ENCODE data around the gene BMP6.
A peak's percentile ranks its signal among the peaks of the same experiment; 100 is the strongest.

Gene BMP6

DNA sequence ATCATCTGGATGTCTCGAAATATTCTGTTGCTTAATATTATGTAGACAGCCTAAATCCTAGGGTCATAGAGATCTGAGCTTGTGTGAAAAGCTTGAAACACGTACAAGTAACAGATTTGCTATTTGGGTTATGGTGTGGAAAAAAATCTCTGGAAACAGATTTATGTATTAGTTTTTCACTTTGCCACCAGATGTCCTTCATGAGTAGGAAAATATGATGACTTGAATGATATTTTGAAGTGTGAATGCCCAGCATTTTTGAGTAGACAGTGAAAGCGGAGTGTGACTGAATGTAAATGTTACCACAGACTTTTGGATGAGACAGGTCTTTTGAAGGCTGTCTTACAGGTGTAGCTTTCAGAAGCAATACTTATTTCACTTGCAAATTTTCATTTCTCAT lies 4.2 kb upstream of the BMP6 start:
- Mint-ChIP-seq H3K27ac (no peak overlapping the region), H3K27me3 (ENCODE audit: low read depth, poor library complexity) (peaks cover 50% of the 10 kb centered on the region), H3K9me3 (peaks cover 10% of the 10 kb centered on the region), H3K4me1 (peaks cover 10% of the 10 kb centered on the region), H3K4me3 (no peak overlapping the region), H3K36me3 (ENCODE audit: low read depth) (no peaks in the 10 kb centered on the region)
- no peak for DNase-seq
- TF ChIP-seq, protein P1, sequence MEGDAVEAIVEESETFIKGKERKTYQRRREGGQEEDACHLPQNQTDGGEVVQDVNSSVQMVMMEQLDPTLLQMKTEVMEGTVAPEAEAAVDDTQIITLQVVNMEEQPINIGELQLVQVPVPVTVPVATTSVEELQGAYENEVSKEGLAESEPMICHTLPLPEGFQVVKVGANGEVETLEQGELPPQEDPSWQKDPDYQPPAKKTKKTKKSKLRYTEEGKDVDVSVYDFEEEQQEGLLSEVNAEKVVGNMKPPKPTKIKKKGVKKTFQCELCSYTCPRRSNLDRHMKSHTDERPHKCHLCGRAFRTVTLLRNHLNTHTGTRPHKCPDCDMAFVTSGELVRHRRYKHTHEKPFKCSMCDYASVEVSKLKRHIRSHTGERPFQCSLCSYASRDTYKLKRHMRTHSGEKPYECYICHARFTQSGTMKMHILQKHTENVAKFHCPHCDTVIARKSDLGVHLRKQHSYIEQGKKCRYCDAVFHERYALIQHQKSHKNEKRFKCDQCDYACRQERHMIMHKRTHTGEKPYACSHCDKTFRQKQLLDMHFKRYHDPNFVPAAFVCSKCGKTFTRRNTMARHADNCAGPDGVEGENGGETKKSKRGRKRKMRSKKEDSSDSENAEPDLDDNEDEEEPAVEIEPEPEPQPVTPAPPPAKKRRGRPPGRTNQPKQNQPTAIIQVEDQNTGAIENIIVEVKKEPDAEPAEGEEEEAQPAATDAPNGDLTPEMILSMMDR (IDR thresholded peaks at IDR 0.05): no peak

DNA sequence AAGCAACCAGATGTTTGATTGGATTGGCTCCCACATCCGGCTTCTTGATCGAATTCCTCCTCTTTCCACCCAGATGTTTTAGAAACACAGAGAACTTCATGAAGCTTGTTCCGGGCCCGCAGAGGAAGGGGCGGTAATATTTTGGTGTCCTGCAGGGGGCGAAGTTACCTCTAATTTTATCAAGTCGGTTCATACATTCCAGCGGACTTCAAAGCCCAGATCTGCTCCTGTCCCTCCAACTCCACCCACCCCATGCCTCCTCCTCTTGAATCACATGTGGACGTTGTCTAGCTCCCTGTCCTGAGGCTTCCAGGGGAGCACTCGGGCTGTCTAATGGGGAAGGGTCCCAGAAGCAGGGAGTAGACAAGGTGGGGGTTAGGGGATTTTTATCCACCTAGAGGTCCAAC lies 2.9 kb upstream of the BMP6 start:
- peaks cover 13% of the 10 kb centered on the region for H3K4me1 Mint-ChIP-seq
- peaks cover 54% of the 10 kb centered on the region for H3K27me3 Mint-ChIP-seq (ENCODE audit: low read depth, poor library complexity)
- TF ChIP-seq, protein P1 (IDR thresholded peaks at IDR 0.05): peak; percentile 55
- peaks cover under 1% of the 10 kb centered on the region for H3K9me3 Mint-ChIP-seq
- no peaks in the 10 kb centered on the region for H3K36me3 Mint-ChIP-seq (ENCODE audit: low read depth)
- H3K4me3 Mint-ChIP-seq: no peak overlapping the region
- peak; percentile 85 for DNase-seq
- H3K27ac Mint-ChIP-seq: no peak overlapping the region

DNA sequence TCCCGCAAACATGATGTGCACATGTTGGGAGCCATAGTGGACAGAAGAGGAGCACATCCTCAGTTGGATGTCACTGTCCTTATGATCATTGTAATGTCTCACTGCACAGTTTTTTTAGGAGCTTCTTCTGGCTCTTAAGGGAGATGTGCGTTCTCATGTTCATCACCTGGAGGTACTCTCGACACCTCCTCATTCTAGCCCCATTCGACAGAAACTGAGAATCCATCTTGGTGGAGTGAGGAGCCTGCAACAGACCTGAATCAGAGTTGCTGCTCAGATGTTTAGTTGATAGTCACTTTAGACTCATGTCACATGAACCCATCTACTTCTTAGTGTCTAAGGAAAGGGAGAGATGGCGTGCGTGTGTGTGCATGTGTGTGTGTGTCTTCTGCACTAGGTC lies 2.3 kb upstream of the BMP6 start:
- Mint-ChIP-seq H3K9me3 (no peaks in the 10 kb centered on the region), H3K27me3 (ENCODE audit: low read depth, poor library complexity) (peaks cover 57% of the 10 kb centered on the region), H3K4me3 (no peak overlapping the region), H3K27ac (no peak overlapping the region), H3K4me1 (peaks cover 18% of the 10 kb centered on the region), H3K36me3 (ENCODE audit: low read depth) (no peaks in the 10 kb centered on the region)
- TF ChIP-seq, protein P1 (IDR thresholded peaks at IDR 0.05): no peak
- no peak for DNase-seq

DNA sequence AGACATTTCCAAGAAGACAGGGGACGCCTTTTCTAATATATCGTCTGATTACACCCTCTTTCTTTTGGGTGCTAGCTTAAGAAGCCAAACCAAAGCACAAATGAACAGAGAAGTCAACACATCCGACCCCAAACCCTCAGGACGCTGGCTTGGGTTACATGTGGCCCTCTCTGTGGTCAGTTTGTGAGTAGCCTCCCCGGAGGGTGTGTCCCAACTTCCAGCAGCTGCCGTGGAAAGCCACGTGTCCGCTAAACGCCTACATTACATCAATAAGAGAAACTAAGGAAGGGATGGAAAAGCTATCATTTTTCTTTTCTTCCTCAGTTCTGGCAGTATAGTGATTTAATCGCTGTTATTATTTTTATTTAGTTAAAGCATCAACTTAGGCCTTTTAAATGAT lies 487 bp upstream of the BMP6 start:
- H3K27ac Mint-ChIP-seq: no peak overlapping the region
- no peaks in the 10 kb centered on the region for H3K36me3 Mint-ChIP-seq (ENCODE audit: low read depth)
- no peaks in the 10 kb centered on the region for H3K9me3 Mint-ChIP-seq
- H3K4me3 Mint-ChIP-seq: peak overlapping the region; percentile 88
- DNase-seq: no peak
- H3K4me1 Mint-ChIP-seq: peaks cover 37% of the 10 kb centered on the region
- TF ChIP-seq, protein P1 (IDR thresholded peaks at IDR 0.05): no peak
- H3K27me3 Mint-ChIP-seq (ENCODE audit: low read depth, poor library complexity): peaks cover 58% of the 10 kb centered on the region

DNA sequence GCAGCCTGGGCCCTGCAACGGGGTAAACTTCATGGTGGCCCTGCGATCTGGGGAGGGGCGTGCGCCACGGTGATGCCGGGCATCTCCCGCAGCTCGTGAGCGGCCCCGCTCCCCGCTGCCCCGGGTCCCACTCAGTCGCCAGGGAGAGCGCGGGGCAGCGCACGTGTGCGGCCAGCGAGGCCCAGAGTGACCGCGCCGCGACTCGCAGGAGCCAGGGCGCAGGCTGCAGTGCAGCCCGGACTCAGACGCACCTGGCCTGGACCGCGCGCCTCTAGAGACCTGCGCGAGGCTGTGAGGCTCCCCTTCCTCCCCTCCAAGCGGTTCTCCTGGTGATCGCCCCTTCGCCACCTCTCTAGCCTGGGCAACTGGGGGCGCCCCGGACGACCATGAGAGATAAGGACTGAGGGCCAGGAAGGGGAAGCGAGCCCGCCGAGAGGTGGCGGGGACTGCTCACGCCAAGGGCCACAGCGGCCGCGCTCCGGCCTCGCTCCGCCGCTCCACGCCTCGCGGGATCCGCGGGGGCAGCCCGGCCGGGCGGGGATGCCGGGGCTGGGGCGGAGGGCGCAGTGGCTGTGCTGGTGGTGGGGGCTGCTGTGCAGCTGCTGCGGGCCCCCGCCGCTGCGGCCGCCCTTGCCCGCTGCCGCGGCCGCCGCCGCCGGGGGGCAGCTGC lies 652 bp downstream of the BMP6 start:
- Mint-ChIP-seq H3K27ac (no peak overlapping the region), H3K27me3 (ENCODE audit: low read depth, poor library complexity) (peaks cover 51% of the 10 kb centered on the region), H3K4me3 (peak overlapping the region; percentile 88), H3K36me3 (ENCODE audit: low read depth) (no peaks in the 10 kb centered on the region), H3K9me3 (no peaks in the 10 kb centered on the region), H3K4me1 (peaks cover 48% of the 10 kb centered on the region)
- TF ChIP-seq, protein P1 (IDR thresholded peaks at IDR 0.05): no peak
- DNase-seq: peak; percentile 35
